ENCODE measurements around the gene G6PD.

DNA sequence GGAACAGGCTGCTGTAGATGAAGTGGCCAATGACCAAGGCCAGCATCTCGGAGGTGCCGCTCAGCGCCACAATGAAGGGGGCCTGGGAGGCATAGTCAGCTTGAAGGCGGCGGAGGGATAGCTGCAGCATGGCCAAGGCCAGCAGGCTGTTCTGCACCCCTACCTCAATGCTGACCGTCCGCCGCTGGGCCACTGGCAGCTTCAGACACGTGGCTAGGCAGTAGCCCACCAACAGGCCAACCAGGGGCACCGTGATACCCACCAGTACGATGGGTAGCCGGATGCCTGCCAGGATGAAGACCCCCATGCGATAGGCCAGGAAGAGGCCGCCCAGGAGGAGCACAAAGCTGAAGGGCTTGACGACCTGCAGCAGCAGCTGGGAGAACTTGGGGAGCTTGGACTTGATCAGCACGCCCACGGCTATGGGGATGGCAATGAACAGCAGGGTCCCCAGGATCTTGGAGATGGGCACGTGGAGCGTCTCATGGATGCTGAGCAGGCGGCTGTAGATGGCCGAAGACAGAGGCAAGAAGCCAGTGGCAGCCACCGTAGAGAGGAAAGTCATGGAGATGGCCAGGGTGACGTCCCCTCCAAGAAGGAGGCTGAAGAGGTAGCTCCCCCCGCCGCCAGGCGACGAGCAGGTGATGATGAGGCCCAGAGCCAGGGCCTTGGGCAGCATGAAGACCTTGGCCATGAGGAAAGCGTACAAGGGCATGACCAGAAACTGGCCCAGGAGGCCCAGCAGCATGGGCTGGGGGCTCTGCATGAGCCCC, 58.9 kb downstream of the G6PD start:
- TF ChIP-seq, protein P1, sequence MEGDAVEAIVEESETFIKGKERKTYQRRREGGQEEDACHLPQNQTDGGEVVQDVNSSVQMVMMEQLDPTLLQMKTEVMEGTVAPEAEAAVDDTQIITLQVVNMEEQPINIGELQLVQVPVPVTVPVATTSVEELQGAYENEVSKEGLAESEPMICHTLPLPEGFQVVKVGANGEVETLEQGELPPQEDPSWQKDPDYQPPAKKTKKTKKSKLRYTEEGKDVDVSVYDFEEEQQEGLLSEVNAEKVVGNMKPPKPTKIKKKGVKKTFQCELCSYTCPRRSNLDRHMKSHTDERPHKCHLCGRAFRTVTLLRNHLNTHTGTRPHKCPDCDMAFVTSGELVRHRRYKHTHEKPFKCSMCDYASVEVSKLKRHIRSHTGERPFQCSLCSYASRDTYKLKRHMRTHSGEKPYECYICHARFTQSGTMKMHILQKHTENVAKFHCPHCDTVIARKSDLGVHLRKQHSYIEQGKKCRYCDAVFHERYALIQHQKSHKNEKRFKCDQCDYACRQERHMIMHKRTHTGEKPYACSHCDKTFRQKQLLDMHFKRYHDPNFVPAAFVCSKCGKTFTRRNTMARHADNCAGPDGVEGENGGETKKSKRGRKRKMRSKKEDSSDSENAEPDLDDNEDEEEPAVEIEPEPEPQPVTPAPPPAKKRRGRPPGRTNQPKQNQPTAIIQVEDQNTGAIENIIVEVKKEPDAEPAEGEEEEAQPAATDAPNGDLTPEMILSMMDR (IDR thresholded peaks at IDR 0.05; ENCODE audit: low read depth, low read length, missing input control): no peak
- TF ChIP-seq GABPA (IDR thresholded peaks at IDR 0.05 in 1 of 2, conservative IDR thresholded peaks at IDR 0.05 in 1 of 2): no peak
- no peak for TF ChIP-seq RXRA (IDR thresholded peaks at IDR 0.05)
- TF ChIP-seq, protein P2, sequence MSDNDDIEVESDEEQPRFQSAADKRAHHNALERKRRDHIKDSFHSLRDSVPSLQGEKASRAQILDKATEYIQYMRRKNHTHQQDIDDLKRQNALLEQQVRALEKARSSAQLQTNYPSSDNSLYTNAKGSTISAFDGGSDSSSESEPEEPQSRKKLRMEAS (IDR thresholded peaks at IDR 0.05): no peak
- TF ChIP-seq TAF1 (conservative IDR thresholded peaks at IDR 0.05): no peak
